Naive thymus-derived CD8-positive, alpha-beta T cell (primary cell): ENCODE data around the gene FAM221B. TPM values are rescaled to one million over a fixed set of nuclear protein-coding genes. Genes with fewer than 3 reads are reported as not detected.

Experiments used
- ATAC-seq, 2 donors: fragments of 150-1000 bp; cut with Tn5 transposase in 1 of 2; sonication (Bioruptor Pico), chemical (Tn5 transposase) in 1 of 2; 1 replicate in 1 of 2; 2 replicates in 1 of 2; pipeline ENCODE4 v1.10.0; 2021; ENCODE audit warnings: mild to moderate bottlenecking in 2 of 2, moderate library complexity in 2 of 2
- POLR2A ChIA-PET: fragments of 350-600 bp; sonication (Branson Sonifier 250); formaldehyde crosslinking; loops from one replicate; lab custom pipeline; 2021; ENCODE audit warnings: antibody characterized with exemption; lab: Charles Lee
- DNase-seq, 10 donors: peaks; one replicate each; pipeline versions ENCODE4 v3.0.0 to v3.0.0-alpha.2; 2020 to 2022
- H3K27ac Mint-ChIP-seq, 10 donors: one replicate each; pipeline ENCODE4 v1.8.0; 2020 to 2022; ENCODE audit warnings: mild to moderate bottlenecking in 10 of 10, mixed read lengths in 10 of 10, moderate library complexity in 4 of 10, inconsistent platforms in 1 of 10
- H3K27me3 Mint-ChIP-seq, 5 donors: one replicate each; pipeline ENCODE4 v1.8.0; 2021 to 2022; ENCODE audit warnings: mixed read lengths in 5 of 5
- H3K36me3 Mint-ChIP-seq, 3 donors: one replicate each; pipeline ENCODE4 v1.8.0; 2020 to 2022; ENCODE audit warnings: mixed read lengths in 3 of 3, mild to moderate bottlenecking in 2 of 3, inconsistent platforms in 1 of 3
- H3K4me1 Mint-ChIP-seq, 4 donors: one replicate each; pipeline ENCODE4 v1.8.0; 2021 to 2022; ENCODE audit warnings: mixed read lengths in 4 of 4
- H3K4me3 Mint-ChIP-seq, 10 donors: one replicate each; pipeline ENCODE4 v1.8.0; 2020 to 2022; ENCODE audit warnings: mild to moderate bottlenecking in 10 of 10, mixed read lengths in 10 of 10, moderate library complexity in 6 of 10, inconsistent platforms in 1 of 10
- H3K9me3 Mint-ChIP-seq, 9 donors: one replicate each; pipeline ENCODE4 v1.8.0; 2020 to 2022; ENCODE audit warnings: mixed read lengths in 9 of 9, mild to moderate bottlenecking in 3 of 9, inconsistent platforms in 1 of 9, moderate library complexity in 1 of 9
- polyA plus RNA-seq, 3 donors: library from polyadenylated mRNA; unstranded; fragments of 300-500 nt; fragmentation: Illumina TruSeq; gene quantifications; one replicate each; pipeline ENCODE4 v1.2.3, GENCODE V29; 2021
- total RNA-seq, 8 experiments: library from RNA in 2 of 8; stranded (reverse) in 2 of 8; gene quantifications; one replicate each; pipeline ENCODE4 v1.2.3 and lab custom pipeline; 2021 to 2026

Gene FAM221B
- total and polyA plus RNA-seq, 5 experiments from 2014 or later = not detected

- DNase-seq = peak in 1 of 10 donors; percentile 14
- Mint-ChIP-seq H3K4me3 (no peak overlapping the region), H3K27me3 (peaks cover 6 to 23% (median 16%) of the 10 kb centered on the region in 5 donors), H3K9me3 (no peaks in the 10 kb centered on the region), H3K36me3 (no peaks in the 10 kb centered on the region), H3K4me1 (peaks cover 2 to 10% (median 8%) of the 10 kb centered on the region in 4 donors), H3K27ac (no peak overlapping the region)
- POLR2A ChIA-PET = no interaction called here
- peak; percentile 38 to 52 for ATAC-seq
Observed at GRCh38 chr9:35859310-35859989, 30.9 kb upstream of the FAM221B start.

GRCh38 chr9:35858458-35858857, 29.9 kb upstream of the FAM221B start:
- H3K36me3 Mint-ChIP-seq = no peaks in the 10 kb centered on the region
- ATAC-seq (no peak), DNase-seq (no peak)
- no peak overlapping the region for H3K27ac Mint-ChIP-seq
- H3K9me3 Mint-ChIP-seq = no peaks in the 10 kb centered on the region
- H3K4me3 Mint-ChIP-seq = no peak overlapping the region
- POLR2A ChIA-PET = interaction anchor here (0.7 kb wide), 1 partner anchor 11 kb away, joined by 3 read pairs; no protein-coding TSS in a partner anchor
- H3K27me3 Mint-ChIP-seq = peaks cover 3 to 23% (median 12%) of the 10 kb centered on the region in 5 donors
- H3K4me1 Mint-ChIP-seq = peaks cover 2 to 10% (median 8%) of the 10 kb centered on the region in 4 donors

- peak in 1 of 10 donors; percentile 10 for DNase-seq
- no peaks in the 10 kb centered on the region for H3K36me3 Mint-ChIP-seq
- no peak for ATAC-seq
- POLR2A ChIA-PET = no interaction called here
- no peaks in the 10 kb centered on the region for H3K9me3 Mint-ChIP-seq
- no peak overlapping the region for H3K27ac Mint-ChIP-seq
- H3K4me3 Mint-ChIP-seq = no peak overlapping the region
- peaks cover 3 to 10% (median 6%) of the 10 kb centered on the region in 5 donors for H3K27me3 Mint-ChIP-seq
- H3K4me1 Mint-ChIP-seq = peaks cover 2 to 10% (median 8%) of the 10 kb centered on the region in 4 donors
Observed at GRCh38 chr9:35856882-35857281, 28.4 kb upstream of the FAM221B start.

GRCh38 chr9:35856206-35856605, 27.7 kb upstream of the FAM221B start:
- POLR2A ChIA-PET = no interaction called here
- DNase-seq = no peak
- Mint-ChIP-seq H3K36me3 (no peaks in the 10 kb centered on the region), H3K4me3 (no peak overlapping the region), H3K27ac (no peak overlapping the region), H3K9me3 (no peaks in the 10 kb centered on the region), H3K27me3 (peaks cover 0 to 3% (median 1%) of the 10 kb centered on the region in 5 donors), H3K4me1 (peaks cover 2 to 10% (median 6%) of the 10 kb centered on the region in 4 donors)
- ATAC-seq = no peak

- ATAC-seq (no peak), DNase-seq (no peak)
- POLR2A ChIA-PET = no interaction called here
- H3K4me3 Mint-ChIP-seq = no peak overlapping the region
- peaks cover 2 to 8% (median 6%) of the 10 kb centered on the region in 4 donors for H3K4me1 Mint-ChIP-seq
- H3K27me3 Mint-ChIP-seq = no peaks in the 10 kb centered on the region
- H3K9me3 Mint-ChIP-seq = no peaks in the 10 kb centered on the region
- peaks cover 0 to 4% (median 0%) of the 10 kb centered on the region in 3 donors for H3K36me3 Mint-ChIP-seq
- H3K27ac Mint-ChIP-seq = no peak overlapping the region
Observed at GRCh38 chr9:35854091-35854762, 25.7 kb upstream of the FAM221B start.

- POLR2A ChIA-PET = no interaction called here
- Mint-ChIP-seq H3K27me3 (no peaks in the 10 kb centered on the region), H3K36me3 (peaks cover 0 to 6% (median 1%) of the 10 kb centered on the region in 3 donors), H3K9me3 (no peaks in the 10 kb centered on the region), H3K4me1 (peaks cover 0 to 6% (median 2%) of the 10 kb centered on the region in 4 donors), H3K27ac (no peak overlapping the region), H3K4me3 (no peak overlapping the region)
- ATAC-seq (no peak), DNase-seq (peak in 1 of 10 donors; percentile 10)
Observed at GRCh38 chr9:35852876-35853865, 24.6 kb upstream of the FAM221B start.

GRCh38 chr9:35852267-35852815, 23.8 kb upstream of the FAM221B start:
- Mint-ChIP-seq H3K4me1 (peaks cover 0 to 14% (median 2%) of the 10 kb centered on the region in 4 donors), H3K27me3 (no peaks in the 10 kb centered on the region), H3K9me3 (no peaks in the 10 kb centered on the region), H3K36me3 (peaks cover 5 to 12% (median 6%) of the 10 kb centered on the region in 3 donors), H3K27ac (no peak overlapping the region), H3K4me3 (no peak overlapping the region)
- DNase-seq (peak in 1 of 10 donors; percentile 3), ATAC-seq (no peak)
- POLR2A ChIA-PET = no interaction called here

GRCh38 chr9:35847792-35848572, 19.4 kb upstream of the FAM221B start:
- Mint-ChIP-seq H3K4me3 (peak overlapping the region in 1 of 10 donors; percentile 20), H3K36me3 (peaks cover 5 to 17% (median 6%) of the 10 kb centered on the region in 3 donors), H3K4me1 (peaks cover 10 to 48% (median 22%) of the 10 kb centered on the region in 4 donors), H3K27me3 (no peaks in the 10 kb centered on the region), H3K9me3 (no peaks in the 10 kb centered on the region), H3K27ac (no peak overlapping the region)
- ATAC-seq = no peak
- no peak for DNase-seq
- POLR2A ChIA-PET = interaction anchor here (0.6 kb wide), 1 partner anchor 10 kb away, joined by 3 read pairs; no protein-coding TSS in a partner anchor

- H3K27ac Mint-ChIP-seq = peak overlapping the region in 8 of 10 donors; percentile 1 to 79 (median 64)
- no peak for ATAC-seq
- POLR2A ChIA-PET = interaction anchor here (1.1 kb wide), 1 partner anchor 32 kb away, joined by 3 read pairs; the partner anchor contains the start of gene HINT2
- peak overlapping the region in 6 of 10 donors; percentile 46 to 78 (median 57) for H3K4me3 Mint-ChIP-seq
- no peak for DNase-seq
- peaks cover 5 to 17% (median 6%) of the 10 kb centered on the region in 3 donors for H3K36me3 Mint-ChIP-seq
- H3K4me1 Mint-ChIP-seq = peaks cover 10 to 56% (median 23%) of the 10 kb centered on the region in 4 donors
- H3K9me3 Mint-ChIP-seq = no peaks in the 10 kb centered on the region
- H3K27me3 Mint-ChIP-seq = no peaks in the 10 kb centered on the region
Observed at GRCh38 chr9:35845824-35846771, 17.6 kb upstream of the FAM221B start.

GRCh38 chr9:35844628-35845270, 16.2 kb upstream of the FAM221B start:
- H3K36me3 Mint-ChIP-seq = peaks cover 5 to 14% (median 6%) of the 10 kb centered on the region in 3 donors
- ATAC-seq (peak; percentile 97 to 98), DNase-seq (peak in 9 of 10 donors; percentile 35 to 79 (median 50))
- POLR2A ChIA-PET = interaction anchor here (0.5 kb wide), 1 partner anchor 1174 kb away, joined by 4 read pairs; no protein-coding TSS in a partner anchor
- H3K4me1 Mint-ChIP-seq = peaks cover 14 to 63% (median 23%) of the 10 kb centered on the region in 4 donors
- H3K27me3 Mint-ChIP-seq = no peaks in the 10 kb centered on the region
- no peaks in the 10 kb centered on the region for H3K9me3 Mint-ChIP-seq
- peak overlapping the region in 4 of 10 donors; percentile 0 to 78 (median 52) for H3K4me3 Mint-ChIP-seq
- H3K27ac Mint-ChIP-seq = peak overlapping the region in 9 of 10 donors; percentile 0 to 73 (median 52)
